Measurements from ENCODE around the gene KCTD1.

- TF ChIP-seq CTCF (conservative IDR thresholded peaks at IDR 0.05): no peak
- no peak for TF ChIP-seq ZFX (IDR thresholded peaks at IDR 0.05)
These were observed 45.5 kb downstream of the KCTD1 start for GRCh38 chr18:26502823-26503222.
